A673 (cell line): Measurements from ENCODE around the gene TRIM72. TPM values are rescaled to one million over a fixed set of nuclear protein-coding genes. Genes with fewer than 3 reads are reported as not detected.
"Not testable (repeated sequence)": the region's sequence is repeated elsewhere in the genome, so short reads cannot be mapped to it uniquely, and the experiment has no call there.

Experiments
- BruUV-seq: library from RNA; stranded (reverse); fragments of 400-500 nt; replicated peaks from 2 replicates; lab custom pipeline; 2021; lab: Mats Ljungman, UMichigan
- CTCF ChIA-PET: fragments of 300-600 bp; sonication (Branson Sonifier 250); formaldehyde crosslinking; loops from one replicate; lab custom pipeline; 2022; ENCODE audit warnings: antibody characterized with exemption; lab: Charles Lee
- POLR2A ChIA-PET: fragments of 300-600 bp; sonication (Branson Sonifier 250); formaldehyde crosslinking; loops from one replicate; lab custom pipeline; 2022; ENCODE audit warnings: antibody characterized with exemption; ENCODE audit not compliant: low non-redundant PET; lab: Charles Lee
- DNase-seq: peaks from one replicate; pipeline ENCODE4 v3.0.0-alpha.2; 2015; ENCODE audit warnings: low spot score
- H3K27ac ChIP-seq: fragments of 200-600 bp; sonication (generic); 2 replicates; pipeline ENCODE4 v1.5.1; 2016; ENCODE audit warnings: mixed run types, low read depth, mild to moderate bottlenecking, mixed read lengths, antibody characterized with exemption, low read length; ENCODE audit not compliant: poor library complexity, severe bottlenecking
- H3K27me3 ChIP-seq: fragments of 200-600 bp; sonication (generic); replicated peaks from 2 replicates; pipeline ENCODE4 v1.6.1; 2017; ENCODE audit warnings: mixed run types, low read depth, mild to moderate bottlenecking, mixed read lengths, antibody characterized with exemption, low read length; ENCODE audit not compliant: insufficient read depth, poor library complexity
- H3K36me3 ChIP-seq: fragments of 200-600 bp; sonication (generic); 2 replicates; pipeline ENCODE4 v1.6.1; 2016; ENCODE audit warnings: mixed run types, mild to moderate bottlenecking, mixed read lengths, antibody characterized with exemption, low read length; ENCODE audit not compliant: insufficient read depth, poor library complexity, severe bottlenecking
- H3K4me1 ChIP-seq: fragments of 200-600 bp; sonication (generic); 2 replicates; pipeline ENCODE4 v1.6.1; 2017; ENCODE audit warnings: mixed run types, mild to moderate bottlenecking, mixed read lengths, antibody characterized with exemption, low read length; ENCODE audit not compliant: insufficient read depth, poor library complexity, severe bottlenecking
- H3K4me3 ChIP-seq: fragments of 200-600 bp; sonication (generic); 2 replicates; pipeline ENCODE4 v1.5.1; 2016; ENCODE audit warnings: low read depth, mixed run types, mild to moderate bottlenecking, mixed read lengths, low read length; ENCODE audit not compliant: poor library complexity, severe bottlenecking
- H3K9me3 ChIP-seq: fragments of 200-600 bp; sonication (generic); 2 replicates; pipeline ENCODE4 v1.6.1; 2016; ENCODE audit warnings: mixed run types, low read depth, mild to moderate bottlenecking, mixed read lengths, antibody characterized with exemption, low read length; ENCODE audit not compliant: poor library complexity, severe bottlenecking
- CTCF ChIP-seq: fragments of 300-800, 200-600 bp; sonication (generic); conservative IDR thresholded peaks from 2 replicates; pipeline ENCODE4 v1.5.1; 2017; ENCODE audit warnings: low read depth, mild to moderate bottlenecking, antibody characterized with exemption, low read length, moderate library complexity, mixed read lengths
- EZH2 ChIP-seq: fragments of 200-600 bp; sonication (generic); IDR thresholded peaks from 2 replicates; pipeline ENCODE4 v1.6.1; 2017; ENCODE audit warnings: borderline replicate concordance, low read depth, mild to moderate bottlenecking, mixed read lengths, antibody characterized with exemption, low read length; ENCODE audit not compliant: poor library complexity, severe bottlenecking
- intact Hi-C: fragments of 100-400 bp; cut with micrococcal nuclease; formaldehyde crosslinking; loops from one replicate; pipeline ENCODE4 v1.10.0; 2022; ENCODE audit not compliant: unreplicated experiment
- total RNA-seq: library from RNA; stranded (reverse); gene quantifications from 2 replicates; pipeline ENCODE4 v1.2.3, GENCODE V29; 2021

Gene TRIM72
- total RNA-seq, 1 experiment from 2014 or later = 0.04 TPM

GRCh38 chr16:31274831-31275816 is 61.2 kb downstream of the TRIM72 start:
- ChIA-PET POLR2A (no interaction called here), CTCF (no interaction called here)
- no peaks in the 10 kb centered on the region for H3K36me3 ChIP-seq
- no peak overlapping the region for H3K4me3 ChIP-seq
- no peak for DNase-seq
- H3K27ac ChIP-seq = no peak overlapping the region
- TF ChIP-seq CTCF (no peak), EZH2 (no peak)
- intact Hi-C loops = no loop called here
- no TSS peak for BruUV-seq
- no peaks in the 10 kb centered on the region for H3K27me3 ChIP-seq
- H3K9me3 ChIP-seq = no peaks in the 10 kb centered on the region
- no peaks in the 10 kb centered on the region for H3K4me1 ChIP-seq

GRCh38 chr16:31276600-31276999 is 62.7 kb downstream of the TRIM72 start:
- ChIA-PET CTCF (no interaction called here), POLR2A (no interaction called here)
- no peaks in the 10 kb centered on the region for H3K9me3 ChIP-seq
- H3K27ac ChIP-seq = no peak overlapping the region
- no peaks in the 10 kb centered on the region for H3K4me1 ChIP-seq
- BruUV-seq = no TSS peak
- intact Hi-C loops = no loop called here
- no peak for DNase-seq
- no peak overlapping the region for H3K4me3 ChIP-seq
- H3K27me3 ChIP-seq = no peaks in the 10 kb centered on the region
- no peaks in the 10 kb centered on the region for H3K36me3 ChIP-seq
- no peak for TF ChIP-seq CTCF
- no peak for TF ChIP-seq EZH2

- no TSS peak for BruUV-seq
- no peaks in the 10 kb centered on the region for H3K4me1 ChIP-seq
- ChIA-PET POLR2A (no interaction called here), CTCF (interaction anchor here (0.5 kb wide), 1 partner anchor 621 kb away, joined by 3 read pairs; no protein-coding TSS in a partner anchor)
- intact Hi-C loops = no loop called here
- no peaks in the 10 kb centered on the region for H3K36me3 ChIP-seq
- H3K4me3 ChIP-seq = no peak overlapping the region
- H3K9me3 ChIP-seq = no peaks in the 10 kb centered on the region
- H3K27ac ChIP-seq = no peak overlapping the region
- no peaks in the 10 kb centered on the region for H3K27me3 ChIP-seq
- no peak for TF ChIP-seq EZH2
- no peak for TF ChIP-seq CTCF
- no peak for DNase-seq
These were observed 63.8 kb downstream of the TRIM72 start for GRCh38 chr16:31277659-31278260.

GRCh38 chr16:31278853-31279252 is 64.9 kb downstream of the TRIM72 start:
- H3K36me3 ChIP-seq, H3K4me1 ChIP-seq, CTCF ChIA-PET, H3K27me3 ChIP-seq, intact Hi-C loops, H3K4me3 ChIP-seq, H3K27ac ChIP-seq, POLR2A ChIA-PET, H3K9me3 ChIP-seq, BruUV-seq, DNase-seq: not testable (repeated sequence)
